Vagina (tissue), 2 donors: ENCODE measurements around the gene ASTN1. TPM values are rescaled to one million over a fixed set of nuclear protein-coding genes. Genes with fewer than 3 reads are reported as not detected.

ENCODE experiments used
- DNase-seq, 2 donors: peaks; one replicate each; pipeline ENCODE4 v3.0.0-alpha.2; 2017; ENCODE audit errors: extremely low spot score in 2 of 2
- H3K27ac ChIP-seq: fragments of 200-600 bp; sonication (generic); one replicate; pipeline ENCODE4 v1.5.1; 2019
- H3K27me3 ChIP-seq: fragments of 200-600 bp; sonication (generic); one replicate; pipeline ENCODE4 v1.5.1; 2019
- H3K36me3 ChIP-seq, 2 donors: fragments of 200-600 bp; sonication (generic); one replicate each; pipeline ENCODE4 v1.5.1; 2017 to 2019
- H3K4me1 ChIP-seq: fragments of 200-600 bp; sonication (generic); one replicate; pipeline ENCODE4 v1.5.1; 2019
- H3K4me3 ChIP-seq, 2 donors: fragments of 200-600 bp; sonication (generic); 1 replicate in 1 of 2; 2 replicates in 1 of 2; pipeline ENCODE4 v1.5.1; 2016 to 2019
- H3K9me3 ChIP-seq: fragments of 200-600 bp; sonication (generic); one replicate; pipeline ENCODE4 v1.5.1; 2019
- POLR2A ChIP-seq, 2 donors: fragments of 450-650 bp; IDR thresholded peaks; one replicate each; pipeline ENCODE4 v1.6.1; 2017; ENCODE audit warnings: antibody characterized with exemption in 2 of 2, mild to moderate bottlenecking in 2 of 2, moderate library complexity in 2 of 2
- POLR2AphosphoS5 ChIP-seq, 2 donors: sonication (generic); formaldehyde crosslinking; IDR thresholded peaks; one replicate each; pipeline ENCODE4 v1.9.0; 2017; ENCODE audit warnings: antibody characterized with exemption in 2 of 2, mild to moderate bottlenecking in 2 of 2, low read depth in 1 of 2; ENCODE audit not compliant: insufficient read depth in 1 of 2
- intact Hi-C: fragments of 100-400 bp; cut with DNase I; formaldehyde crosslinking; loops from one replicate; pipeline ENCODE4 v1.15.1; 2023
- total RNA-seq: library from RNA; depleted of rRNA; stranded (reverse); fragments of >200 nt; gene quantifications from one replicate; pipeline ENCODE4 v1.2.3, GENCODE V29; 2016
- TF ChIP-seq, protein P1 (sequence below), 3 experiments: fragments of 450-650 bp in 2 of 3; fragments of 200-600 bp in 1 of 3; sonication (generic) in 1 of 3; IDR thresholded peaks; one replicate each; pipeline ENCODE4 v1.5.1; 2017 to 2019; ENCODE audit warnings: antibody characterized with exemption in 3 of 3, mild to moderate bottlenecking in 2 of 3, moderate library complexity in 2 of 3

The ASTN1 gene
- total RNA-seq, 1 donor from 2014 or later, result 4.2 TPM

DNA sequence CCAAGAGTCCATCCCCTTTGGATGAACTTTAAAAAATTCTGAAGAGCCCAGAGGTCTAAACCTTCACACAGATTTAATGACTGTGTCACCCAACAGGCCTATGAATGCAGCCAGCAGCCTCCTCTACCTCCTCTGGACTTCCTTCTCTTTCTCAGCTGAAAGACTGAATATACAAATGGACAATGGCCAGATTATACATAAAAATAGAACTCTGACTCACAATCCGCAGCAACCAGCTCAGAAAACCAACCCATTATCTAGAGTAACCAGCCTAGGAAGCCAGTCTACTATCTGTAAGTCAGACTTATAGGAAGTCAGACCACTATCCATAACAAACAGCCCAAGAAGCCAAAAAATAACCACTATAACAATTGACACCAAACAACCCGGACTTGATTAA, 224.5 kb downstream of the ASTN1 start:
- Histone ChIP-seq H3K9me3 (no peaks in the 10 kb centered on the region), H3K36me3 (no peaks in the 10 kb centered on the region), H3K4me1 (no peaks in the 10 kb centered on the region), H3K27ac (no peak overlapping the region), H3K4me3 (no peak overlapping the region), H3K27me3 (no peaks in the 10 kb centered on the region)
- no peak for DNase-seq
- intact Hi-C loops, result no loop called here
- no peak for TF ChIP-seq POLR2AphosphoS5 (IDR thresholded peaks at IDR 0.05; ENCODE audit: insufficient read depth in 1 of 2, low read depth in 1 of 2)
- no peak for TF ChIP-seq POLR2A (IDR thresholded peaks at IDR 0.05)
- TF ChIP-seq, protein P1, sequence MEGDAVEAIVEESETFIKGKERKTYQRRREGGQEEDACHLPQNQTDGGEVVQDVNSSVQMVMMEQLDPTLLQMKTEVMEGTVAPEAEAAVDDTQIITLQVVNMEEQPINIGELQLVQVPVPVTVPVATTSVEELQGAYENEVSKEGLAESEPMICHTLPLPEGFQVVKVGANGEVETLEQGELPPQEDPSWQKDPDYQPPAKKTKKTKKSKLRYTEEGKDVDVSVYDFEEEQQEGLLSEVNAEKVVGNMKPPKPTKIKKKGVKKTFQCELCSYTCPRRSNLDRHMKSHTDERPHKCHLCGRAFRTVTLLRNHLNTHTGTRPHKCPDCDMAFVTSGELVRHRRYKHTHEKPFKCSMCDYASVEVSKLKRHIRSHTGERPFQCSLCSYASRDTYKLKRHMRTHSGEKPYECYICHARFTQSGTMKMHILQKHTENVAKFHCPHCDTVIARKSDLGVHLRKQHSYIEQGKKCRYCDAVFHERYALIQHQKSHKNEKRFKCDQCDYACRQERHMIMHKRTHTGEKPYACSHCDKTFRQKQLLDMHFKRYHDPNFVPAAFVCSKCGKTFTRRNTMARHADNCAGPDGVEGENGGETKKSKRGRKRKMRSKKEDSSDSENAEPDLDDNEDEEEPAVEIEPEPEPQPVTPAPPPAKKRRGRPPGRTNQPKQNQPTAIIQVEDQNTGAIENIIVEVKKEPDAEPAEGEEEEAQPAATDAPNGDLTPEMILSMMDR (IDR thresholded peaks at IDR 0.05), result no peak

DNA sequence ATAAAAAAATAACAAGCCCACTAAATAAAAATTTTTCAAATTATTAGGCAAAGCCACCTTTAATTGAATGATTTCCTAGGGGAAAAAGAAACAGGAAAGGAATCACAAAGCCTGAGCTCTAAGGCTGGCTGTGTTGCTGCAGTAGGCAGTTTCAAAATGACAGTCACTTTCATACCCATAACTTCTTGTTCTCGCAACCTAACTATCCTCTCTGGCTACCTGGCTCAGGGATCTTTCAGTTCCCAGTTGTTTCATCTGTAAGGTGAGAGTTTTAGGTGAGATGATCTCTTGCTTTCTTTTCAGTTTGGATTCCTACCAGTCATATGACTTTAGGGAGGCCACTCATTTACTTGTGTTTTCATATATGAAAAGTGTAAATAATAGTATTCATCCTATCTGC, 226.1 kb downstream of the ASTN1 start:
- Histone ChIP-seq H3K4me1 (no peaks in the 10 kb centered on the region), H3K36me3 (no peaks in the 10 kb centered on the region), H3K4me3 (no peak overlapping the region), H3K27ac (no peak overlapping the region), H3K27me3 (no peaks in the 10 kb centered on the region), H3K9me3 (no peaks in the 10 kb centered on the region)
- intact Hi-C loops, result no loop called here
- DNase-seq, result no peak
- TF ChIP-seq POLR2A (IDR thresholded peaks at IDR 0.05), result no peak
- TF ChIP-seq, protein P1 (IDR thresholded peaks at IDR 0.05), result no peak
- TF ChIP-seq POLR2AphosphoS5 (IDR thresholded peaks at IDR 0.05; ENCODE audit: insufficient read depth in 1 of 2, low read depth in 1 of 2), result no peak

GRCh38 chr1:176934370-176934769, 230.1 kb downstream of the ASTN1 start:
- no peaks in the 10 kb centered on the region for H3K9me3 ChIP-seq
- intact Hi-C loops, result no loop called here
- no peak for TF ChIP-seq POLR2AphosphoS5 (IDR thresholded peaks at IDR 0.05; ENCODE audit: insufficient read depth in 1 of 2, low read depth in 1 of 2)
- no peak for TF ChIP-seq POLR2A (IDR thresholded peaks at IDR 0.05)
- TF ChIP-seq, protein P1 (IDR thresholded peaks at IDR 0.05), result no peak

GRCh38 chr1:176932114-176933104, 232.1 kb downstream of the ASTN1 start:
- no peak overlapping the region for H3K4me3 ChIP-seq
- no peaks in the 10 kb centered on the region for H3K36me3 ChIP-seq
- H3K27me3 ChIP-seq, result no peaks in the 10 kb centered on the region
- TF ChIP-seq POLR2AphosphoS5 (IDR thresholded peaks at IDR 0.05; ENCODE audit: insufficient read depth in 1 of 2, low read depth in 1 of 2) (no peak), POLR2A (IDR thresholded peaks at IDR 0.05) (no peak)
- TF ChIP-seq, protein P1 (IDR thresholded peaks at IDR 0.05), result no peak
- no peaks in the 10 kb centered on the region for H3K9me3 ChIP-seq
- no peak overlapping the region for H3K27ac ChIP-seq
- no peaks in the 10 kb centered on the region for H3K4me1 ChIP-seq
- DNase-seq, result no peak
- intact Hi-C loops, result no loop called here

More at GRCh38 chr1:176934370-176934769, 230.1 kb downstream of the ASTN1 start:
- DNase-seq, result no peak
- no peaks in the 10 kb centered on the region for H3K27me3 ChIP-seq
- H3K36me3 ChIP-seq, result no peaks in the 10 kb centered on the region
- no peak overlapping the region for H3K4me3 ChIP-seq
- no peaks in the 10 kb centered on the region for H3K4me1 ChIP-seq
- no peak overlapping the region for H3K27ac ChIP-seq

GRCh38 chr1:176931526-176931925, 233.0 kb downstream of the ASTN1 start:
- Histone ChIP-seq H3K27ac (no peak overlapping the region), H3K36me3 (no peaks in the 10 kb centered on the region), H3K27me3 (no peaks in the 10 kb centered on the region), H3K4me3 (no peak overlapping the region), H3K4me1 (no peaks in the 10 kb centered on the region), H3K9me3 (no peaks in the 10 kb centered on the region)
- intact Hi-C loops, result no loop called here
- TF ChIP-seq POLR2A (IDR thresholded peaks at IDR 0.05) (no peak), POLR2AphosphoS5 (IDR thresholded peaks at IDR 0.05; ENCODE audit: insufficient read depth in 1 of 2, low read depth in 1 of 2) (no peak)
- TF ChIP-seq, protein P1 (IDR thresholded peaks at IDR 0.05), result no peak
- no peak for DNase-seq
